ENCODE measurements around the gene ZNF219. TPM values are rescaled to one million over a fixed set of nuclear protein-coding genes. Genes with fewer than 3 reads are reported as not detected.

Gene ZNF219
- total and polyA plus RNA-seq, 10 of the 15 experiments (the other 5 are each of a cell fraction or from before 2014, with no cell fraction given): 0.16 to 6.4 (median 1.9) TPM

DNA sequence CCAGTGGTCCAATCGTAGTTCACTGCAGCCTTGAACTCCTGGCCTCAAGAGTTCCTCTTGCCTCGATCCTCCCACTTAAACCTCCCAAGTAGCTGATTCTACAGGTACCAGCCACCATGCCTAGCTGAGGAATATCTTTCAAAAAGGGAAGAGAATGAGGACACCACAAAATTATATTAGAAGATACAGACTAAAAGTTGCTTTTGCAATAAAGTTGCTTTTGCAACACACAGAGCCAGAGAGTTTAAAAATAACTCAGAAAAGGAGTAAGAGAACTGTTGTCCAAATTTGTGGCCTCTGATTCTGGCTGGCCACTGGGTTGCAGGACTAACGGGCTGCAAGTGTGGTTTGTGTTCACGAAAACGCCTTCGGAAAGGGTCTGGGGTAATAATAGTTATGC lies 22.2 kb upstream of the ZNF219 start (continued):
- no peak for TF ChIP-seq BHLHE40 (IDR thresholded peaks at IDR 0.05; ENCODE audit: borderline replicate concordance in 1 of 2, low read depth in 2 of 2, low read length in 1 of 2)
- no peak for TF ChIP-seq ATF7 (IDR thresholded peaks at IDR 0.05; ENCODE audit: low read depth)
- TF ChIP-seq LARP7 (IDR thresholded peaks at IDR 0.05): no peak
- no peak for TF ChIP-seq NBN (IDR thresholded peaks at IDR 0.05)
- TF ChIP-seq, protein P1, sequence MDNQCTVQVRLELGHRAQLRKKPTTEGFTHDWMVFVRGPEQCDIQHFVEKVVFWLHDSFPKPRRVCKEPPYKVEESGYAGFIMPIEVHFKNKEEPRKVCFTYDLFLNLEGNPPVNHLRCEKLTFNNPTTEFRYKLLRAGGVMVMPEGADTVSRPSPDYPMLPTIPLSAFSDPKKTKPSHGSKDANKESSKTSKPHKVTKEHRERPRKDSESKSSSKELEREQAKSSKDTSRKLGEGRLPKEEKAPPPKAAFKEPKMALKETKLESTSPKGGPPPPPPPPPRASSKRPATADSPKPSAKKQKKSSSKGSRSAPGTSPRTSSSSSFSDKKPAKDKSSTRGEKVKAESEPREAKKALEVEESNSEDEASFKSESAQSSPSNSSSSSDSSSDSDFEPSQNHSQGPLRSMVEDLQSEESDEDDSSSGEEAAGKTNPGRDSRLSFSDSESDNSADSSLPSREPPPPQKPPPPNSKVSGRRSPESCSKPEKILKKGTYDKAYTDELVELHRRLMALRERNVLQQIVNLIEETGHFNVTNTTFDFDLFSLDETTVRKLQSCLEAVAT (IDR thresholded peaks at IDR 0.05): no peak
- TF ChIP-seq ESRRA (IDR thresholded peaks at IDR 0.05; ENCODE audit: low read length): no peak

DNA sequence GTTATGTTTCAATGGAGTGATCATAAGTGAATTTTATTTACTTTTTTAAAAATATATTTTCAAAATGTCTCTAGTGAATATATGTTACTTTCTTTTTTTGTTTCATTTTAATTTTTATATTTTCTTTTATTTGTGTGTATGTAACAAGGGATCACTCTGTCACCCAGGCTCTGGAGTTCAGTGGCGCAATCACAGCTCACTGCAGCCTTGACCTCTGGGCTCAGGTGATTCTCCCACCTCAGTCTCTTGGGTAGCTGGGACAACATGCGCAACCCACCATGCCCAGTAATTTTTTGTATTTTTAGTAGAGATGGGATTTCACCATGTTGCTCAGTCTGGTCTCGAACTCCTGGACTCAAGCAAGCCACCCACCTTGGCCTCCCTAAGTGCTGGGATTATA lies 20.5 kb upstream of the ZNF219 start:
- H3K4me3 ChIP-seq: no peak overlapping the region
- H3K9ac ChIP-seq (ENCODE audit: control insufficient read depth, insufficient read depth, low read length): no peak overlapping the region
- TF ChIP-seq, protein P2, sequence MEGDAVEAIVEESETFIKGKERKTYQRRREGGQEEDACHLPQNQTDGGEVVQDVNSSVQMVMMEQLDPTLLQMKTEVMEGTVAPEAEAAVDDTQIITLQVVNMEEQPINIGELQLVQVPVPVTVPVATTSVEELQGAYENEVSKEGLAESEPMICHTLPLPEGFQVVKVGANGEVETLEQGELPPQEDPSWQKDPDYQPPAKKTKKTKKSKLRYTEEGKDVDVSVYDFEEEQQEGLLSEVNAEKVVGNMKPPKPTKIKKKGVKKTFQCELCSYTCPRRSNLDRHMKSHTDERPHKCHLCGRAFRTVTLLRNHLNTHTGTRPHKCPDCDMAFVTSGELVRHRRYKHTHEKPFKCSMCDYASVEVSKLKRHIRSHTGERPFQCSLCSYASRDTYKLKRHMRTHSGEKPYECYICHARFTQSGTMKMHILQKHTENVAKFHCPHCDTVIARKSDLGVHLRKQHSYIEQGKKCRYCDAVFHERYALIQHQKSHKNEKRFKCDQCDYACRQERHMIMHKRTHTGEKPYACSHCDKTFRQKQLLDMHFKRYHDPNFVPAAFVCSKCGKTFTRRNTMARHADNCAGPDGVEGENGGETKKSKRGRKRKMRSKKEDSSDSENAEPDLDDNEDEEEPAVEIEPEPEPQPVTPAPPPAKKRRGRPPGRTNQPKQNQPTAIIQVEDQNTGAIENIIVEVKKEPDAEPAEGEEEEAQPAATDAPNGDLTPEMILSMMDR (IDR thresholded peaks at IDR 0.05 in 2 of 3, conservative IDR thresholded peaks at IDR 0.05 in 1 of 3; ENCODE audit: control insufficient read depth in 2 of 3, extremely low read depth in 1 of 3, insufficient read depth in 1 of 3, low read depth in 3 of 3, low read length in 3 of 3): no peak
- TF ChIP-seq ATF7 (IDR thresholded peaks at IDR 0.05; ENCODE audit: low read depth): no peak
- no peak for TF ChIP-seq TBL1XR1 (IDR thresholded peaks at IDR 0.05; ENCODE audit: low read depth, low read length)
- TF ChIP-seq, protein P3, sequence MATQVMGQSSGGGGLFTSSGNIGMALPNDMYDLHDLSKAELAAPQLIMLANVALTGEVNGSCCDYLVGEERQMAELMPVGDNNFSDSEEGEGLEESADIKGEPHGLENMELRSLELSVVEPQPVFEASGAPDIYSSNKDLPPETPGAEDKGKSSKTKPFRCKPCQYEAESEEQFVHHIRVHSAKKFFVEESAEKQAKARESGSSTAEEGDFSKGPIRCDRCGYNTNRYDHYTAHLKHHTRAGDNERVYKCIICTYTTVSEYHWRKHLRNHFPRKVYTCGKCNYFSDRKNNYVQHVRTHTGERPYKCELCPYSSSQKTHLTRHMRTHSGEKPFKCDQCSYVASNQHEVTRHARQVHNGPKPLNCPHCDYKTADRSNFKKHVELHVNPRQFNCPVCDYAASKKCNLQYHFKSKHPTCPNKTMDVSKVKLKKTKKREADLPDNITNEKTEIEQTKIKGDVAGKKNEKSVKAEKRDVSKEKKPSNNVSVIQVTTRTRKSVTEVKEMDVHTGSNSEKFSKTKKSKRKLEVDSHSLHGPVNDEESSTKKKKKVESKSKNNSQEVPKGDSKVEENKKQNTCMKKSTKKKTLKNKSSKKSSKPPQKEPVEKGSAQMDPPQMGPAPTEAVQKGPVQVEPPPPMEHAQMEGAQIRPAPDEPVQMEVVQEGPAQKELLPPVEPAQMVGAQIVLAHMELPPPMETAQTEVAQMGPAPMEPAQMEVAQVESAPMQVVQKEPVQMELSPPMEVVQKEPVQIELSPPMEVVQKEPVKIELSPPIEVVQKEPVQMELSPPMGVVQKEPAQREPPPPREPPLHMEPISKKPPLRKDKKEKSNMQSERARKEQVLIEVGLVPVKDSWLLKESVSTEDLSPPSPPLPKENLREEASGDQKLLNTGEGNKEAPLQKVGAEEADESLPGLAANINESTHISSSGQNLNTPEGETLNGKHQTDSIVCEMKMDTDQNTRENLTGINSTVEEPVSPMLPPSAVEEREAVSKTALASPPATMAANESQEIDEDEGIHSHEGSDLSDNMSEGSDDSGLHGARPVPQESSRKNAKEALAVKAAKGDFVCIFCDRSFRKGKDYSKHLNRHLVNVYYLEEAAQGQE (IDR thresholded peaks at IDR 0.05; ENCODE audit: low read depth, low read length): no peak
- no peak for FAIRE-seq
- no peaks in the 10 kb centered on the region for H3K36me3 ChIP-seq (ENCODE audit: control insufficient read depth in 2 of 2, insufficient read depth in 2 of 2, low read length in 1 of 2)
- no peaks in the 10 kb centered on the region for H3K9me3 ChIP-seq (replicated peaks; ENCODE audit: control insufficient read depth, insufficient read depth, low read length)
- H3K27ac ChIP-seq (ENCODE audit: control insufficient read depth, insufficient read depth): no peak overlapping the region
- ChIA-PET RAD21 (ENCODE audit: unreplicated experiment) (no interaction called here), CTCF (interaction anchor here (0.6 kb wide), 1 partner anchor 137 kb away, joined by 3 read pairs; no protein-coding TSS in a partner anchor), SMC1A (ENCODE audit: uncharacterized antibody, unreplicated experiment) (interaction anchor here (1.1 kb wide), 1 partner anchor 14 kb away, joined by 3 read pairs; no protein-coding TSS in a partner anchor), POLR2A (no interaction called here)
- DNase-seq (ENCODE audit: low read depth, low spot score): no peak
- H3K4me2 ChIP-seq (ENCODE audit: control insufficient read depth, insufficient read depth): no peak overlapping the region
- no peak overlapping the region for H2AFZ ChIP-seq (ENCODE audit: control insufficient read depth, low read depth, low read length)
- in situ Hi-C loops (cut with MboI): no loop called here
- no peak for ATAC-seq
- BruUV-seq (replicated peaks): no TSS peak
- no peaks in the 10 kb centered on the region for H4K20me1 ChIP-seq (ENCODE audit: control insufficient read depth, insufficient read depth)
- no peaks in the 10 kb centered on the region for H3K79me2 ChIP-seq (ENCODE audit: control insufficient read depth, insufficient read depth, low read length)
- WGBS (ENCODE audit: insufficient coverage, insufficient replicate concordance, low lambda C conversion rate, missing lambda C conversion rate): 60% methylated on average over 3 of the region's 3 CpGs
- intact Hi-C loops (cut with micrococcal nuclease; ENCODE audit: unreplicated experiment): no loop called here
- no peaks in the 10 kb centered on the region for H3K27me3 ChIP-seq (replicated peaks in 1 of 2; ENCODE audit: control insufficient read depth in 2 of 2, insufficient read depth in 2 of 2, low read length in 1 of 2)
- H3K4me1 ChIP-seq (ENCODE audit: control insufficient read depth, insufficient read depth, low read length): no peaks in the 10 kb centered on the region
